AG09319 (cell line): ENCODE measurements around the gene KCNJ5.

Source experiments
- DNase-seq: peaks from one replicate; pipeline ENCODE4 v3.0.0-alpha.2; 2010; ENCODE audit warnings: low read depth; ENCODE audit errors: extremely low read depth
- CTCF ChIP-seq: IDR thresholded peaks from 2 replicates; pipeline ENCODE4 v1.5.1; 2011; ENCODE audit warnings: low read depth, mild to moderate bottlenecking, inconsistent platforms, low read length, moderate library complexity

The KCNJ5 gene

GRCh38 chr11:128962896-128963295 lies 71.7 kb downstream of the KCNJ5 start:
- no peak for DNase-seq
- TF ChIP-seq CTCF = no peak

GRCh38 chr11:128963744-128964325 lies 72.7 kb downstream of the KCNJ5 start:
- DNase-seq = no peak
- TF ChIP-seq CTCF = no peak

- DNase-seq = no peak
- TF ChIP-seq CTCF = no peak
These were observed 73.3 kb downstream of the KCNJ5 start for GRCh38 chr11:128964463-128964930.

- no peak for TF ChIP-seq CTCF
- no peak for DNase-seq
These were observed 74.3 kb downstream of the KCNJ5 start for GRCh38 chr11:128965485-128965884.

- TF ChIP-seq CTCF = no peak
- DNase-seq = no peak
These were observed 76.4 kb downstream of the KCNJ5 start for GRCh38 chr11:128967578-128967977.

- TF ChIP-seq CTCF = no peak
- no peak for DNase-seq
These were observed 77.8 kb downstream of the KCNJ5 start for GRCh38 chr11:128968916-128969315.
